Measurements from ENCODE around the gene CD6. TPM values are rescaled to one million over a fixed set of nuclear protein-coding genes. Genes with fewer than 3 reads are reported as not detected.
A peak's percentile ranks its signal among the peaks of the same experiment; 100 is the strongest.

CD6 gene
- total RNA-seq, 1 experiment from 2014 or later, result not detected

DNA sequence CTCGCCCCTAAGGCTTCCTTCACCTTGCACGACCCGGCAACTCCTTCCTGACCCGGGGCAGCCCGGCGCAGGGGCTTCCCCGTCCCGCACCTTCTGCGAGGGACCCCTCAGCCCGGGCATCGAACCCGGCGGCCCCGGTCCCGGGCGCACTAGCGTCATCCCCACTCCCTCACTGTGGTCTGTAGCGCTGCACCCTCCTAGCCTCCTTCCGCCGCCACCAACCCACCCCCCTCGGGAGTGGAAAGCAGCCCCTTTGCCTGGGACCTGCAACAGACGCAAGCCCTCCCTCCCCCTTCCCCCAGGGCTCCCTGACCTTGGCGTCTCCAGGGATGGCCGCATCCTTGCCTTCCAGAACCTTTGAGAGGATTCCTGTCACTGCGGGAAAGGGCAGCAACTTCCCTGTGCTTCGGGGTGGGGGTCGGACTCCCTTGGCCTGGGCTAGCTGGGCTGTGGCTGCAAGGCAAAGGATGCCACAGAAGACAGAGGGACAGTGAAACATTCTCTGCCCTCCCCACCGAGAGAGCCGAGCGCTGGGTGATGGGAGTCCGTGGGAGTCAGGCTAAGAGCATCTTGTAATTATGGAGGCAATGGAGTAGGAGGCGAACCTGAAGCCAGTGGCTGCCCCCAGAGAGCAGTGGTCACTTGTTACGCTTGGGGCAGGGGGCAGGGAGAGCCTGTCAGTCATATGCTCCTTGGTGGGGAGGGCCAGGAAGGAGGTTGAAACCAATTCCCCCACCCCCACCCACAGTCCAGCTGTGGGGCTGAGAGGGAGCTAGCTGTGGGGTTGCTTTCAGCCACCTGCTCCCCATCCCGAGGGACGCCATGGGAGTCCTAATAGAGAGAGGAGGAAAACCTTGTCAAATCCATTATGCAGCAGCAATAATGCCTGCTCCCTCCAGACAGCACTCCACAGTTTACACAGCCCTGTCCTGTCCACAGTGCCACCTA is 46.3 kb upstream of the CD6 start:
- H3K4me3 Mint-ChIP-seq, result peak overlapping the region; percentile 78 to 93
- Histone ChIP-seq H3K23ac (ENCODE audit: insufficient read length, low read depth, low read length) (no peak overlapping the region), H3K4me2 (ENCODE audit: insufficient read depth, insufficient read length, low read length) (peak overlapping the region; percentile 91), H2BK20ac (ENCODE audit: low read depth, low read length, poor library complexity, severe bottlenecking) (no peak overlapping the region), H3T11ph (ENCODE audit: low read length) (no peak overlapping the region), H3K14ac (ENCODE audit: insufficient read depth, low read length) (peak overlapping the region; percentile 77), H3K4ac (ENCODE audit: low read depth, low read length) (no peak overlapping the region), H3K79me2 (ENCODE audit: insufficient read depth, low read length) (no peaks in the 10 kb centered on the region), H3K9ac (ENCODE audit: extremely low read depth, insufficient read length, low read length) (peak overlapping the region; percentile 41), H3K4me1 (ENCODE audit: insufficient read depth, low read length) (peaks cover 2% of the 10 kb centered on the region; the same call in 1 of the 2 replicates), H2BK5ac (ENCODE audit: insufficient read length, low read length) (no peak overlapping the region), H2AK5ac (ENCODE audit: insufficient read length, low read length) (no peak overlapping the region), H3K27ac (ENCODE audit: insufficient read length, low read depth, low read length) (no peak overlapping the region), H3K79me1 (ENCODE audit: insufficient read depth, low read depth, low read length, poor library complexity, severe bottlenecking) (no peaks in the 10 kb centered on the region), H3K23me2 (ENCODE audit: insufficient read length, low read depth, low read length, poor library complexity, severe bottlenecking) (peaks cover 10% of the 10 kb centered on the region), H3K9me3 (ENCODE audit: control insufficient read depth, low read depth, low read length) (no peaks in the 10 kb centered on the region), H2AFZ (ENCODE audit: low read length) (no peak overlapping the region), H4K5ac (ENCODE audit: insufficient read length, low read depth, low read length) (no peak overlapping the region), H4K91ac (ENCODE audit: insufficient read length, low read depth, low read length) (no peak overlapping the region), H3K27me3 (ENCODE audit: insufficient read depth, low read length) (no peaks in the 10 kb centered on the region), H2BK12ac (ENCODE audit: insufficient read length, low read depth, low read length) (no peak overlapping the region), H2BK15ac (ENCODE audit: low read depth, low read length) (no peak overlapping the region; the same call in 1 of the 2 replicates), H4K20me1 (ENCODE audit: control insufficient read depth, insufficient read depth, insufficient read length) (no peaks in the 10 kb centered on the region), H3K18ac (ENCODE audit: insufficient read length, low read depth, low read length) (peak overlapping the region; percentile 13), H3K56ac (ENCODE audit: insufficient read length, low read depth, low read length) (no peak overlapping the region), H2BK120ac (ENCODE audit: low read depth, low read length, poor library complexity, severe bottlenecking) (no peak overlapping the region), H4K8ac (replicated peaks; ENCODE audit: insufficient read length, low read depth, low read length) (no peak overlapping the region)
- H3K27me3 Mint-ChIP-seq (ENCODE audit: low read depth), result peaks cover 7% of the 10 kb centered on the region
- WGBS (ENCODE audit: extremely low coverage, insufficient read length, low lambda C conversion rate), result no CpG with 5 or more reads among the region's 35 CpGs
- H3K36me3 Mint-ChIP-seq (ENCODE audit: insufficient read depth in 1 of 3, low read depth in 3 of 3), result peaks cover 36 to 60% (median 56%) of the 10 kb centered on the region in 3 experiments; a peak in 6 of 7 replicates
- H3K27ac Mint-ChIP-seq, result peak overlapping the region in 1 of 3 experiments; percentile 62; a peak in 2 of 7 replicates
- H3K4me1 Mint-ChIP-seq, result peaks cover 16 to 21% of the 10 kb centered on the region in 2 experiments
- no peak for TF ChIP-seq CTCF (conservative IDR thresholded peaks at IDR 0.05)
- DNase-seq, result no peak
- H3K9me3 Mint-ChIP-seq, result no peaks in the 10 kb centered on the region

Measured in H9 (cell line).